Measurements from ENCODE around the gene TMEM8B.
A peak's percentile ranks its signal among the peaks of the same experiment; 100 is the strongest.

Gene TMEM8B, protein sequence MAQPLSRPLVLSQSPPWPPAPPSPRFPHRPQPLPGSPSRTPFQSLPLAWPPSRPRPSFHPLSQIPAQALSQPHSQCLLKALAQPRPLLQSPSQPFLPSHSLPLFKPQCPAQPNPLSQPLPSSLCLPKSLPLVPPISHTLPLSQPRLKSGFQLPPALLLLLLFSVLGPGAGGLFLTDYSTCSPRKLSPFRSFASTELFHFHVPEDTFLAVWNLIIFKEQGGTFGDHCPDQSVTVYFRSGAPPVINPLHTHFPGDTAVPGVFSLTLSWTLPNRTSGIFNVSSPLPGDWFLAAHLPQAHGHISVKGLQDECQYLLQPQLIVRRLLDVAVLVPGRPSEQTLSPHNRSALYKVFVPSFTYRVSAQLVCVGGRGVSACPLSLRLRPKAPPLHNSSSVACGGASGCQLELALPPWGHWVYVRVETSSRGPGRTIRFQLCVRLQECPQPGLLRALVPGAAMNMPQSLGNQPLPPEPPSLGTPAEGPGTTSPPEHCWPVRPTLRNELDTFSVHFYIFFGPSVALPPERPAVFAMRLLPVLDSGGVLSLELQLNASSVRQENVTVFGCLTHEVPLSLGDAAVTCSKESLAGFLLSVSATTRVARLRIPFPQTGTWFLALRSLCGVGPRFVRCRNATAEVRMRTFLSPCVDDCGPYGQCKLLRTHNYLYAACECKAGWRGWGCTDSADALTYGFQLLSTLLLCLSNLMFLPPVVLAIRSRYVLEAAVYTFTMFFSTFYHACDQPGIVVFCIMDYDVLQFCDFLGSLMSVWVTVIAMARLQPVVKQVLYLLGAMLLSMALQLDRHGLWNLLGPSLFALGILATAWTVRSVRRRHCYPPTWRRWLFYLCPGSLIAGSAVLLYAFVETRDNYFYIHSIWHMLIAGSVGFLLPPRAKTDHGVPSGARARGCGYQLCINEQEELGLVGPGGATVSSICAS

DNA sequence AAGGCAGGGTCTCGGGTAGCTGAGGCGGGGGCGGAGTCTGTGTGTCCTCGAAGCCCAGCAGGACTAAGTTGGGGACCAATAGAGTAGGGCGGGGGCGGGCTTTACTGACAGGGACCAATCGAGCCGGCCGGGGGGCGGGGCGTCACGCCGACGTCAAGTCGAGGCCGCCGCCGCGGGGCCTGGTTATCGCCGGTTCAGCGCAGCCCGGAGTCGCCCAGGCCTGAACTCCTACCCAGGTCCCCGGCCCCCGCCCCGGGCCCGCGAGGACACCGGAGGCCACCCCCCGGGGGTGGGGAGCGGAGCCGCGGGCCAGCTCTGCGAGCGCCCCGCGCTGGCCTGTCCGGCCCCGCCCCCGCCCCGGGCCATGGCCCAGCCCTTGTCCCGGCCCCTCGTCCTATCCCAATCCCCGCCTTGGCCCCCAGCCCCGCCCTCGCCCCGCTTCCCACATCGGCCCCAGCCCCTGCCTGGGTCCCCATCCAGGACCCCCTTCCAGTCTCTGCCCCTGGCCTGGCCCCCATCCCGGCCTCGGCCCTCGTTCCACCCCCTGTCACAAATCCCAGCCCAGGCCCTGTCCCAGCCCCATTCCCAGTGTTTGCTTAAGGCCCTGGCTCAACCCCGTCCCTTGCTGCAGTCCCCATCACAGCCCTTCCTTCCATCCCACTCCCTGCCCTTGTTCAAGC is at the start of gene TMEM8B:
TMEM8B (plus strand) TSS at position 145 of the 680 bp plus-strand sequence; CDS start at position 365, 220 bp downstream.
- peak; percentile 22 to 98 (median 90) for DNase-seq

GRCh38 chr9:35781066-35781465 is 48.0 kb upstream of the TMEM8B start:
- no peak for DNase-seq

DNA sequence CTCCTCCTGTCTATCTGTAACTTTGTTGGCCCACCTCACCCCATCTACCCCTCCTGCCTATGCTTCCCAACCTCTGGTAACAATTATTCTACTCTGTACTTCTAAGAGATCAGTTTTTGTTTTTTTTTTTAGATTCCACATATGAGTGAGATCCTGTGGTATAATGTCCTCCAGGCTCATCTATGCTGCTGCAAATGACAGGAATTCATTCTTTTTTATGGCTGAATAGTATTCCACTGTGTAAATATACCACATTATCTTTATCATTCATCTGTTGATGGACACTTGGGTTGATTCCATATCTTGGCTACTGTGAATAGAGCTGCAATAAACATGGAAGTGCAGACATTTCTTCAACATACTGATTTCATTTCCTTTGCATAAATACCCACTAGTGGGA is 45.6 kb upstream of the TMEM8B start:
- DNase-seq, result no peak

- DNase-seq, result no peak
These were observed 39.5 kb upstream of the TMEM8B start for GRCh38 chr9:35789541-35789940.

GRCh38 chr9:35790025-35790384 is 39.0 kb upstream of the TMEM8B start:
- no peak for DNase-seq

DNA sequence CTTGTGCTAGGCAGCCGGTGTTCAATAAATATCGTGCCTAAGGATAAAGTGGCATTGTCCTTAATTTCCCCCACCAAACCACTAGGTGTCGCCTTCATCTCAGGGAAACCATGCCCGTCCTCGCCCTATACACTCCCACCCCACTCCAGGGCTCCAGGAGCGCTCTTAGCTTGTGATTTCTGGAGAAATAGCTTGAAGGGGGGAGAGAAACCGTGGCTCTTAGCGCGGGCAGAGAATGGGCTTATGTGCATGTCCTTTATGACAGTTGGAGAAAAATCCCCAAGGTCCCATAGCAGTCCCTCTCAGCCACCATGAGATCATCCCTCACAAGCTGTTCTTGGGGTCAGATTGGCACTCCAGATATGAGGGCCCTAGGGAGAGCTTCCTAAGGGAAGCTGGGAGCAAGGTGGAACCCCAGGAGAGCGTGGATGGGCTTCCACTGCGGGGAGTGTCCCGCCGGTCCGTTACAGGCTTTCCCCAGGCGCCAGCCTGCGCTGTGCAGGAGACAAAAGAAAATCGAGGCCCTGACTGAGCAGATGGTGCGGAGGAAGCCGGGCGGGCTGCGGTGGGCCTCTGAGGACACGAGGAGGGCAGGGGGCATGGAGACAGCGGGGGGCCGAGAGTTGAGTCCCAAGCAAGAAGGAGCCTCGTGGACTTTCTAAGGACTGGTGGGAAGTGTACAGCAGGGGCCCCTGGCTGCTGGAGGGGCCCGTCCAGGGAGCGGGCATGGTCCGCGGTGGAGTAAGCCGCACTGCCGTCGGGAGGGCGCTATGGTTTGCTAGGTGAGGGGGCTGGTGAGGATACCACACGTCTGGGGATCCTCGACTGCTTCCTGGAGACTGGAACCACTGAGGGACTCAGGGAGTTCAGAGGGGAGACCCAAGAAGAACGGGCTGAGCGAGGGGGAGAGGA is 38.4 kb upstream of the TMEM8B start:
- peak in 44 of 56 donors; percentile 16 to 76 (median 42) for DNase-seq

- peak in 9 of 56 donors; percentile 12 to 61 (median 17) for DNase-seq
These were observed 37.6 kb upstream of the TMEM8B start, which contains the start of gene NPR2 for GRCh38 chr9:35791297-35791921. Gene NPR2 (plus strand): TSS chr9:35791591. CDS start chr9:35792409, 818 bp downstream.

DNA sequence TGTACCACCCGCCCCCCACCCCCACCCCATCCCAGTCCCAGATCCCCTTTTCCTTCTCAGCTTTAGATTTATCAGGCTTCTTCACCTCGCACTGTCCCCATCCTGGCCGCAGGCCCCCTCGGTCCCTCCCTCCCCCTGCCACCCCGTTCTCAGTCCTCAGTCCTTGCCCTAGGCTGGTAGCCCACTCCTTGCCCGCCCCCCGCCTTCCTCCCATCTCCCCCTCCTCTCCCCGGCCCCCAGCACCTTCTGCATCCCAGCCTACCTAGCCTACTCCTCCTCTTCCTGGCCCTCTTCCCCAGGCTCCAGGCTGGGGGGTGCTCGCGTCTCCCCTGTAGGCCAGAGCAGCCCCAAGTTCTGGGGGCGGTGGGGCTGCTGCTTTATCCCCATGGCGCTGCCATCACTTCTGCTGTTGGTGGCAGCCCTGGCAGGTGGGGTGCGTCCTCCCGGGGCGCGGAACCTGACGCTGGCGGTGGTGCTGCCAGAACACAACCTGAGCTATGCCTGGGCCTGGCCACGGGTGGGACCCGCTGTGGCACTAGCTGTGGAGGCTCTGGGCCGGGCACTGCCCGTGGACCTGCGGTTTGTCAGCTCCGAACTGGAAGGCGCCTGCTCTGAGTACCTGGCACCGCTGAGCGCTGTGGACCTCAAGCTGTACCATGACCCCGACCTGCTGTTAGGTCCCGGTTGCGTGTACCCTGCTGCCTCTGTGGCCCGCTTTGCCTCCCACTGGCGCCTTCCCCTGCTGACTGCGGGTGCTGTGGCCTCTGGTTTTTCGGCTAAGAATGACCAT is 36.8 kb upstream of the TMEM8B start:
- DNase-seq, result no peak

DNA sequence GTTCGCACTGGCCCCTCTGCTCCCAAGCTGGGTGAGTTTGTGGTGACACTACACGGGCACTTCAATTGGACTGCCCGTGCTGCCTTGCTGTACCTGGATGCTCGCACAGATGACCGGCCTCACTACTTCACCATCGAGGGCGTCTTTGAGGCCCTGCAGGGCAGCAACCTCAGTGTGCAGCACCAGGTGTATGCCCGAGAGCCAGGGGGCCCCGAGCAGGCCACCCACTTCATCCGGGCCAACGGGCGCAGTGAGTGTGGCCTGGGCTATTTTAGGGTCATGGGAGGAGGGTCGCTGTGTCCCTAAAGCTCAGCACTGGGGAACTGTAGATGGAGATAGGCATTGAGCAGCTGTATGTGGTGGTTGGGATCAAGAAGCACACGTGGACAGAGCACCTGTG is 36.2 kb upstream of the TMEM8B start:
- DNase-seq, result no peak

DNA sequence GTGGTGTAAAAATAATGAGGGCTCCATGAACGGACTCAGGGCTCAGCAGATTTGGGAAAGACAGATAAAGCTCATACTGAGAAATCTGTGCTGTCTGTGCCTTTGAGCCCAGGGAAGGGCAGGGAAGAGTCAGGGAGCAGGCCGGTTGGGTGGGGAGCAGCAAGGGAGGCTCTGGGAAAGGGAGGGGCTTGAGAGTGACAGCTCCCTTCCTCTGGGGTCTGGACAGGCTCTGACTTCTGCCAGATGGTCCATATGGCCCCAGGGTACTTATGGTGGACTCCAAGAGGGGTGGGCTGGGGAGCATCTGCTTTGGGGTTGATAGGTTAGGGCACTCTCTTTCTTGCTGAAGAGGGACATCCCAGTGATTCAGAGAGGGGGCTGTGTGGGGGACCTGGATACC is 35.6 kb upstream of the TMEM8B start:
- no peak for DNase-seq

DNA sequence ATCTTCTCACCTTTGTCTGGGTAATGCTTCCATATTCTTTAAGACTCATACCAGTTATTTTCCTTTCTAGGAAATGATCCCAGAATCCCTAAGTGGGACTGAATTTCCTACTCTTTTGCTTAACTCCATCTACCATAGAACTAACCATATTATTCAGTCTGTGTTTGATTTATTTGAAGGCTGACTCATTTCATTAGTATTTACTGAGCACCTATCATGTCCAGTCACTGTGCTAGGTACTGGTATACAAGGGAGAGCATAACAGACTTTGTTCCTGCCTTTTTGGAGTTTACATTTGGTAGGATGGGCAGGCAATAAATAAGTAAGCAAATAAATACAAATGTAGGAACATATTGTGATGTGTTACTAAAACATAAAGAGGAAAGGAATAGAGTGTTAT is 33.3 kb upstream of the TMEM8B start:
- DNase-seq, result no peak

- DNase-seq, result no peak
These were observed 31.5 kb upstream of the TMEM8B start for GRCh38 chr9:35797311-35798109.

DNA sequence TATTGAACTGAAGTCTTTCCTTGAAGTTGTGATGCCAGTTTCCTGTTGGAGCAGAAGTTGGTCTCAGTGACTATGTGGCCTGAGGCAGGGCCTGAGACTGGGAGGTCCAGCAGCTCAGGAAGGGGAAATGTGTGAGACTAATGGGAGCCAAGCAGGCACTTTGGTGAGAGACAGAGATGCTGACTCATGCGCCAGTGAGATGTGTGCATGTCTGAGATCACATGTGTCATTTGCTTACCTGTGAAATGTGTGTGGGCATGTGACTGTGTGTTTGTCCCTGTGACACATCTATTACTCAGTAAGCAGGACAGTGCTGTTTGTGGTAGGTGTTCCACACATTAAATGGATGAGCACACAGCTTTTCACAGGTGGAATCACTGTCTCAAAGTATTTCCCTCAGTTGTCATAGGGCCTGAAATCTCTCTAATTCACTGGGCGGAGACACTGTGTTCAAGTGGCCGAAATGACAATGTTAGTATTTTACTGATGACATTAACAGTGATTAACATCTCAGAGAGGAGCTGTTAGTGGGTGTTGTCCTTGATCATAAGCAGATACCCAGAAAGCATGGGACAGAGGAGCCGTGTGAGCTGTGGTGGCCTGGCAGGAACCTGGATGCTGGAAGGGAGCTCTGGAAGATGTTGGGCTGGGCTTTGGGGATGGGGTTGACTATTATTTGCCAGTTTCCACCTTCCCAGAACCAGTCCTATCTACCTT is 30.2 kb upstream of the TMEM8B start:
- DNase-seq, result no peak

DNA sequence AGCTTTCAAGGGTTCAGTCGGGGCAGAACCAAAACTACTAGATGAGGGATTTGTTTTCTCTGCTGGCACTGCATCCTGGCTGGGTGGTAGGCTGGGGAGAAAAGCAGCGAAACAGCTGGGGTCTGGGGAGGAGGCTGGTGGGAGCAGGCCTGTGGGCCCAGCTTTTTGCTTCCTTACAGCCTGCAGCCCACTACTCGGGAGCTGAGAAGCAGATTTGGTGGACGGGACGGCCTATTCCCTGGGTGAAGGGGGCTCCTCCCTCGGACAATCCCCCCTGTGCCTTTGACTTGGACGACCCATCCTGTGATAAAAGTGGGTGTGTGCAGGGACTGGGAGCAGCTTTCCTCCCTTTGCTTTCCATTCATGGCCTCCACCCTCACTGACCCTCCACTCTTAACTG is 28.5 kb upstream of the TMEM8B start:
- DNase-seq, result no peak

DNA sequence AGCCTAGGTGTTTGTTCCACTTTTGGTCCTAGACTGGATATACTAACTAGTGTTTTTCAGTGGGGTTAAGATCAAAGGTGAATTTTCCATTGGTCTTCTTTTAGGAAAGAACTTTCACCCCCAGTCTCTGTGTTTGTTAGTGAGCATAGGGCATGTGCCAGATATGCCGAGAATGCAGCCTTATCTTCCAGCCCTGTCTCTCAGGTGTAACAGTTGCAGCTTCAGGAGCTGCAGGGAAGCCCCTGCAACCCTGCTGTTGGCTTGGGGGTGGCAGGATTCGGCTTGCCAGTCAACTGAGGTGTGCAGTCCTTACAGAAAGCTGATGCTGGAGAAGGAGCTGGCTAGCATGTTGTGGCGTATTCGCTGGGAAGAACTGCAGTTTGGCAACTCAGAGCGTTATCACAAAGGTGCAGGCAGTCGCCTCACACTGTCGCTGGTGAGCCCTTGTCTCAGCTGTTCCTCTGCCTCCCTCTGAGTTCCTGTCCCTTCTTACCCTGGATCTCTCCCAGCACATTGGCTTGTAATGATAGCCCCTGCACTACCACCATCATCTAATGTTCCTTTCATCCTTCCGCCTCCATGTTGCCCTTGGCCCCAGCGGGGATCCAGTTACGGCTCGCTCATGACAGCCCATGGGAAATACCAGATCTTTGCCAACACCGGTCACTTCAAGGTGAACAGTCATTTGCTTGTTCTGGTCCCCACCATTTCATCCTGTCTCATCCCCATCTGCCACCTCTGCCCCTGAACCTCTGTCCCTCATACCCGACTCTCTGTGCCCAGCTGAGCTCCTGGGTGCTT is 27.5 kb upstream of the TMEM8B start:
- DNase-seq, result no peak

GRCh38 chr9:35806101-35806500 is 22.9 kb upstream of the TMEM8B start:
- DNase-seq, result no peak

- no peak for DNase-seq
These were observed 20.6 kb upstream of the TMEM8B start for GRCh38 chr9:35808433-35808832.

All from amygdala (tissue), 56 donors.